ENCODE measurements around the gene ACVRL1.

ACVRL1 gene

DNA sequence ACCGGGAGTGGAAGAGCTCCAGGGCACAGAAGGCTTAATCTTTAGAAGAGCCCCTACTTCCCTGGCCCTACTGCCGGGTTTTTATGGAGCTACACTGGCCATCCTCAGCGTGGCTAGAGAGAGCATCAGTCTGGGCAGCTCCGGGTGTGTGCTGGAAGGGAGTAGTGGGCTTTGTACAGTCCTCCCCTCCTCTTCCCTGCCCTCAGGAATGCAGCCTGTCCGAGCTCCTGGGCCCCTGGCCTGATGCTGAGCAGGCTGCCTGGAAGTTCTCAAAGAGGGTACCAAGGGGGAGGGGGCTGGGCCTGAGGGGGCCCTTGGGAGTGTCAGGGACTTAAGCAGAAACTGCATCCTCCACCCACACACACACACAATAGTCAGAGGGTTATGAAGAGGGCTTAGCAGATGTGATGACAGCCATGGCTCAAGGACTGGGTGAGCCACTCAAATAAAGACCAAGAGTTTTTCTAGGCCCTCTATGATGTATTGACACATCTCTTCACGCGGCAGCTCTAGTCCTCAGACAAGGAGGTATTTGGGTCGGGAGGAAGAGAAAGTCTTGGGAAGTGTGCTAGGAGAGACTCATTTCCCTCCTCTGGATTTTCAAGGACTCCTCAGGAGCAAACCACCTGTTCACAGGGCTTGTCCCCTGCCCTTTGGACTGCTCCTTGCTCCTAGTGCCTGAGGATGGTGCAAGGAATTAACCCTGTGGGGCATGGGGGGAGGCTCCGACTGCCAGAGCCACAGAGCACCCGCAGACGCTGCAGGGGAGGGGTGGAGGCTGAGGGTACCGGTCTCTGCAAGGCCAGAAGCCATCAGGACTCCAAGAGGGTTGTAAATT lies 42.3 kb upstream of the ACVRL1 start:
- CTCF ChIA-PET: no interaction called here
- POLR2A ChIA-PET: no interaction called here
- no peak for DNase-seq (ENCODE audit: extremely low spot score)
- no peak for TF ChIP-seq FOXM1 (IDR thresholded peaks at IDR 0.05; ENCODE audit: borderline replicate concordance)
- no peak for TF ChIP-seq CTBP1 (IDR thresholded peaks at IDR 0.05; ENCODE audit: borderline replicate concordance)
- TF ChIP-seq NFRKB (IDR thresholded peaks at IDR 0.05): no peak
- TF ChIP-seq ARNT (IDR thresholded peaks at IDR 0.05): no peak
- TF ChIP-seq ZNF384 (IDR thresholded peaks at IDR 0.05): no peak
- no peak for TF ChIP-seq FOXK2 (IDR thresholded peaks at IDR 0.05)
- no peak for TF ChIP-seq LEF1 (IDR thresholded peaks at IDR 0.05; ENCODE audit: borderline replicate concordance)
- TF ChIP-seq BHLHE40 (IDR thresholded peaks at IDR 0.05; ENCODE audit: borderline replicate concordance): no peak
- no peak for TF ChIP-seq HDGF (IDR thresholded peaks at IDR 0.05; ENCODE audit: borderline replicate concordance)
- TF ChIP-seq L3MBTL2 (conservative IDR thresholded peaks at IDR 0.05): no peak
- TF ChIP-seq PKNOX1 (IDR thresholded peaks at IDR 0.05): no peak
- TF ChIP-seq ELF4 (IDR thresholded peaks at IDR 0.05): no peak
- TF ChIP-seq TARDBP (IDR thresholded peaks at IDR 0.05): no peak
- TF ChIP-seq FOXA1 (IDR thresholded peaks at IDR 0.05): no peak
- TF ChIP-seq SUZ12 (IDR thresholded peaks at IDR 0.05): no peak
- TF ChIP-seq SP1 (IDR thresholded peaks at IDR 0.05): no peak

DNA sequence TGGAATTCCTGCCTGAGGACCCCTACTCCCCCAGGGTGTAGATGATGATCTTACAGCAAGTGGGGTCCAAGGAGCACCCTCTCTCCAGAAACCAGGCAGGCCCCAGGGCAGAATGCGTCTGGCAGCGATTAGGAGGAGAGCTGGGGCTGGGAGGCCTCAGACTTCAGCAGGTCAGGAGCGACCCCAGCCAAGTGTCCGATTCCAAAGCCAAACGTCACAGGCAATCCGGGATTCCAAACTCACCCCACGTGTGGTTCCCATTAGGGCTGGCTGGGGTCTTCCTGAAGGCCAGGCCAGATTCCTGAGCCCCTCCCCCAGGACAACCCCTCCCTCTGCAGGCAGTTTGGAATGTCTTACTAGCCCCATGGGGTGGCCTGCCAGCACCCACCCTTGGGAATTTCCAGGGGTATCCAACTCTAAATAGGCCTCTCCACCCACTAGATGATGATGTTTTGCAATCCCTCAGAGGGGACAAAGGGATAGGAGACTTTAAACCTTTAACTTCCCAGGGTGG lies 41.5 kb upstream of the ACVRL1 start:
- DNase-seq (ENCODE audit: extremely low spot score): no peak
- CTCF ChIA-PET: no interaction called here

GRCh38 chr12:51866324-51866723 lies 41.0 kb upstream of the ACVRL1 start:
- no peak for DNase-seq (ENCODE audit: extremely low spot score)
- CTCF ChIA-PET: interaction anchor here (0.9 kb wide), 1 partner anchor 8 kb away, joined by 3 read pairs; no protein-coding TSS in a partner anchor
- POLR2A ChIA-PET: interaction anchor here (0.5 kb wide), 1 partner anchor 47 kb away, joined by 3 read pairs; no protein-coding TSS in a partner anchor
- no peak for TF ChIP-seq FOXK2 (IDR thresholded peaks at IDR 0.05)
- no peak for TF ChIP-seq PKNOX1 (IDR thresholded peaks at IDR 0.05)
- TF ChIP-seq SUZ12 (IDR thresholded peaks at IDR 0.05): no peak
- TF ChIP-seq HDGF (IDR thresholded peaks at IDR 0.05; ENCODE audit: borderline replicate concordance): no peak
- TF ChIP-seq NFRKB (IDR thresholded peaks at IDR 0.05): no peak
- no peak for TF ChIP-seq FOXM1 (IDR thresholded peaks at IDR 0.05; ENCODE audit: borderline replicate concordance)

More for the DNA sequence above, 41.5 kb upstream of the ACVRL1 start:
- no peak for TF ChIP-seq LEF1 (IDR thresholded peaks at IDR 0.05; ENCODE audit: borderline replicate concordance)
- TF ChIP-seq HDGF (IDR thresholded peaks at IDR 0.05; ENCODE audit: borderline replicate concordance): no peak
- no peak for TF ChIP-seq BHLHE40 (IDR thresholded peaks at IDR 0.05; ENCODE audit: borderline replicate concordance)
- no peak for TF ChIP-seq SUZ12 (IDR thresholded peaks at IDR 0.05)
- TF ChIP-seq L3MBTL2 (conservative IDR thresholded peaks at IDR 0.05): no peak
- no peak for TF ChIP-seq NFRKB (IDR thresholded peaks at IDR 0.05)
- TF ChIP-seq ELF4 (IDR thresholded peaks at IDR 0.05): no peak
- TF ChIP-seq TARDBP (IDR thresholded peaks at IDR 0.05): no peak
- TF ChIP-seq ARNT (IDR thresholded peaks at IDR 0.05): no peak
- no peak for TF ChIP-seq SP1 (IDR thresholded peaks at IDR 0.05)
- TF ChIP-seq FOXK2 (IDR thresholded peaks at IDR 0.05): no peak
- TF ChIP-seq PKNOX1 (IDR thresholded peaks at IDR 0.05): no peak
- TF ChIP-seq CTBP1 (IDR thresholded peaks at IDR 0.05; ENCODE audit: borderline replicate concordance): no peak
- TF ChIP-seq ZNF384 (IDR thresholded peaks at IDR 0.05): no peak
- POLR2A ChIA-PET: no interaction called here

DNA sequence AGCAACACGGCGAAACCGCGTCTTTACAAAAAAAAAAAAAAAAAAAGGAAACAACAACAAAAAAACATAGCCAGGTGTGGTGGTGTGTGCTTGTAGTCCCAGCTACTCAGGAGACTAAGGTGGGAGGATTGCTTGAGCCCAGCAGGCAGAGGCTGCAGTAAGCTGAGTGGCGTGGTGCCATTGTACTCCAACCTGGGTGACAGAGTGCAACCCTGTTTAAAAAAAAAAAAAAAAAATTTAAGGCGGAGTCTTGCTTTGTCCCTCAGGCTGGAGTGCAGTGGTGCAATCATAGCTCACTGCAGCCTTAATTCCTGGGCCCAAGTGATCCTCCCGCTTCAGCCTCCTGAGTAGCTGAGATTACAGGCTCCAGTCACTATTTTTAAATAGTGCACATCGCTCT lies 40.5 kb upstream of the ACVRL1 start:
- TF ChIP-seq LEF1 (IDR thresholded peaks at IDR 0.05; ENCODE audit: borderline replicate concordance): no peak
- peak; percentile 57; the same call in 1 of the 2 replicates for TF ChIP-seq ZNF384 (IDR thresholded peaks at IDR 0.05)
- no peak for TF ChIP-seq BHLHE40 (IDR thresholded peaks at IDR 0.05; ENCODE audit: borderline replicate concordance)
- DNase-seq (ENCODE audit: extremely low spot score): no peak
- ChIA-PET CTCF (interaction anchor here (0.8 to 0.9 kb wide), 2 partner anchors 8 to 158 kb away, joined by 3 to 4 read pairs; no protein-coding TSS in a partner anchor), POLR2A (interaction anchor here (0.5 kb wide), 1 partner anchor 48 kb away, joined by 3 read pairs; no protein-coding TSS in a partner anchor)

DNA sequence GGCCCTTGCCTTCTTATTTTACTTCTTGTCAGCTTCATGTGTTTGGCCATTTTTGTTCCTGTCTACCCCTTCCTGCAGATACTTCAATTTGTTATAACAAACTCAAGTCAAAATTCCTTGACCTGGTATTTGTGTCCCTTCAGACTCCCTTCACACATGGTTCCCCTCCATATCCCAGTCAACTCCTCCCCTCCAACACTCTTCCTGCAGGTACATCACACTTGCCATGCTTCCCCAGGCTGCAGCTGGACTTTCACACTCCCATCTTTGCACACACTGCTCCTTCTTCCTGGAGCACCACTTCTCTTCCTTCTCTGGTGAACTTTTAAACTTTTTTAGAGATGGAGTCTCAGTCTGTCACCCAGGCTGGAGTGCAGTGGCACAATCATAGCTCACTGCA lies 39.9 kb upstream of the ACVRL1 start:
- ChIA-PET CTCF (interaction anchor here (0.6 to 0.9 kb wide), 3 partner anchors 7 to 158 kb away, joined by 3 to 4 read pairs (median 3); no protein-coding TSS in a partner anchor), POLR2A (no interaction called here)
- DNase-seq (ENCODE audit: extremely low spot score): no peak
- TF ChIP-seq PKNOX1 (IDR thresholded peaks at IDR 0.05) (no peak), ARNT (IDR thresholded peaks at IDR 0.05) (no peak), L3MBTL2 (conservative IDR thresholded peaks at IDR 0.05) (no peak), CTBP1 (IDR thresholded peaks at IDR 0.05; ENCODE audit: borderline replicate concordance) (no peak), HDGF (IDR thresholded peaks at IDR 0.05; ENCODE audit: borderline replicate concordance) (no peak), TARDBP (IDR thresholded peaks at IDR 0.05) (no peak), ELF4 (IDR thresholded peaks at IDR 0.05) (no peak), NFRKB (IDR thresholded peaks at IDR 0.05) (no peak), SUZ12 (IDR thresholded peaks at IDR 0.05) (no peak), ZNF384 (IDR thresholded peaks at IDR 0.05) (no peak), FOXA1 (IDR thresholded peaks at IDR 0.05) (no peak), SP1 (IDR thresholded peaks at IDR 0.05) (no peak), FOXM1 (IDR thresholded peaks at IDR 0.05; ENCODE audit: borderline replicate concordance) (no peak), FOXK2 (IDR thresholded peaks at IDR 0.05) (no peak), BHLHE40 (IDR thresholded peaks at IDR 0.05; ENCODE audit: borderline replicate concordance) (no peak), LEF1 (IDR thresholded peaks at IDR 0.05; ENCODE audit: borderline replicate concordance) (no peak)

All from HEK293T (cell line).